SU-DHL-6 (cell line): ENCODE measurements around the gene TMEM62.

Experiments used
- H2AFZ ChIP-seq: fragments of 200-600 bp; sonication (generic); 2 replicates; pipeline ENCODE4 v1.6.1; 2014; ENCODE audit warnings: low read depth, mild to moderate bottlenecking, moderate library complexity, mixed read lengths, antibody characterized with exemption, low read length; ENCODE audit not compliant: severe bottlenecking
- H3F3A ChIP-seq: fragments of 200-600 bp; shearing (Covaris generic); 2 replicates; pipeline ENCODE4 v1.6.0; 2016; ENCODE audit warnings: antibody characterized with exemption, mild to moderate bottlenecking; ENCODE audit not compliant: insufficient read depth
- H3K27ac ChIP-seq: fragments of 200-600 bp; sonication (generic); 2 replicates; pipeline ENCODE4 v1.5.1; 2016; ENCODE audit warnings: low read depth, mild to moderate bottlenecking, low read length, moderate library complexity, mixed read lengths
- H3K27me3 ChIP-seq: fragments of 200-600 bp; sonication (generic), shearing (Covaris generic); 2 replicates; pipeline ENCODE4 v1.6.0; 2014; ENCODE audit warnings: mild to moderate bottlenecking, low read length
- H3K36me3 ChIP-seq: fragments of 200-600 bp; sonication (generic); 2 replicates; pipeline ENCODE4 v1.6.1; 2014; ENCODE audit warnings: mild to moderate bottlenecking, low read length, mixed read lengths
- H3K4me2 ChIP-seq: fragments of 300-600, 200-600 bp; shearing (Covaris generic), sonication (generic); 2 replicates; pipeline ENCODE4 v1.6.0; 2014; ENCODE audit warnings: low read length, low read depth, mild to moderate bottlenecking; ENCODE audit not compliant: poor library complexity, severe bottlenecking
- H3K4me3 ChIP-seq: fragments of 200-600 bp; sonication (generic); 2 replicates; pipeline ENCODE4 v1.5.1; 2014; ENCODE audit warnings: antibody characterized with exemption, low read length, mild to moderate bottlenecking, mixed read lengths; ENCODE audit not compliant: insufficient read depth, poor library complexity, severe bottlenecking
- H3K79me2 ChIP-seq: fragments of 200-600 bp; sonication (generic); 2 replicates; pipeline ENCODE4 v1.6.1; 2014; ENCODE audit warnings: mild to moderate bottlenecking, low read length, moderate library complexity; ENCODE audit not compliant: insufficient read depth
- H3K9ac ChIP-seq: fragments of 200-600 bp; sonication (generic); 2 replicates; pipeline ENCODE4 v1.7.0; 2014; ENCODE audit warnings: mild to moderate bottlenecking, low read length
- H3K9me2 ChIP-seq: fragments of 200-600 bp; sonication (generic); replicated peaks from 2 replicates; pipeline ENCODE4 v1.6.1; 2014; ENCODE audit warnings: low read length; ENCODE audit not compliant: insufficient read depth
- H3K9me3 ChIP-seq: fragments of 200-600 bp; sonication (generic); 2 replicates; pipeline ENCODE4 v1.6.1; 2014; ENCODE audit warnings: low read length, mixed read lengths; ENCODE audit not compliant: insufficient read depth
- H4K20me1 ChIP-seq: fragments of 200-600 bp; sonication (generic); 2 replicates; pipeline ENCODE4 v1.6.1; 2014; ENCODE audit warnings: low read depth, mild to moderate bottlenecking, antibody characterized with exemption, low read length, moderate library complexity, mixed read lengths
- EZH2phosphoT487 ChIP-seq: fragments of 200-600 bp; sonication (generic), shearing (Covaris generic); conservative IDR thresholded peaks from 2 replicates; pipeline ENCODE4 v1.6.1; 2018; ENCODE audit warnings: mild to moderate bottlenecking, antibody characterized with exemption, low read length, moderate library complexity, mixed read lengths
- TF ChIP-seq, protein P1 (sequence below): fragments of 200-600 bp; sonication (generic); IDR thresholded peaks from one replicate; pipeline ENCODE4 v1.5.1; 2017; ENCODE audit warnings: antibody characterized with exemption, mild to moderate bottlenecking, low read length, moderate library complexity; ENCODE audit not compliant: insufficient read depth, poor library complexity, severe bottlenecking

TMEM62 gene

DNA sequence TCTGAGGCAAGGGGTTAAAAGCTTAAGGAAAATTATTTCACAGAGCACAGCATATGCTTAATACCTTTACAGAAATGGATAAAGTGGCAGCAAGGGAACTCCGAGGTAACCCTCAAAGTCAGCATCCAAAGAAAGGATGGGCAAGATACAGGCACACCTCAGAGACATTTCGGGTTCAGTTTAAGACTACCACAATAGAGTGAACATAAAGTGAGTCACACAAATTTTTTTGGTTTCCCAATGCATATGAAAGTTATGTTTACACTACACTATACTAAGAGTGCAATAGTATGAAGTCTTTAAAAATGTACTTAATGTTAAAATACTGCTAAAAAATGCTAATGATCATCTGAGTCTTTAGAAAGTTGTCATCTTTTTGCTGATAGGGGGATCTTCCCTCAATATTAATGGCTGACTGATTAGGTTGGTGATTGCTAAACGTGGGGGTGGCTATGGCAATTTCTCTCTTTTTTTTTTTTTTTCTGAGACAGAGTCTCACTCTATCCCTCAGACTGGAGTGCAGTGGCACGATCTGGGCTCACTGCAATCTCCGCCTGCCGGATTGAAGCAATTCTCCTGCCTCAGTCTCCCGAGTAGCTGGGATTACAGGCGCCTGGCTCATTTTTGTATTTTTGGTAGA lies 37.6 kb upstream of the TMEM62 start:
- no peaks in the 10 kb centered on the region for H3K9me2 ChIP-seq
- no peak overlapping the region for H3K4me2 ChIP-seq
- H3K9ac ChIP-seq, result no peak overlapping the region
- peaks cover 7% of the 10 kb centered on the region; the same call in 1 of the 2 replicates for H3K36me3 ChIP-seq
- H3K9me3 ChIP-seq, result no peaks in the 10 kb centered on the region
- no peak overlapping the region for H3K4me3 ChIP-seq
- H2AFZ ChIP-seq, result no peak overlapping the region
- H4K20me1 ChIP-seq, result peaks cover 5% of the 10 kb centered on the region; the same call in 1 of the 2 replicates
- TF ChIP-seq, protein P1, sequence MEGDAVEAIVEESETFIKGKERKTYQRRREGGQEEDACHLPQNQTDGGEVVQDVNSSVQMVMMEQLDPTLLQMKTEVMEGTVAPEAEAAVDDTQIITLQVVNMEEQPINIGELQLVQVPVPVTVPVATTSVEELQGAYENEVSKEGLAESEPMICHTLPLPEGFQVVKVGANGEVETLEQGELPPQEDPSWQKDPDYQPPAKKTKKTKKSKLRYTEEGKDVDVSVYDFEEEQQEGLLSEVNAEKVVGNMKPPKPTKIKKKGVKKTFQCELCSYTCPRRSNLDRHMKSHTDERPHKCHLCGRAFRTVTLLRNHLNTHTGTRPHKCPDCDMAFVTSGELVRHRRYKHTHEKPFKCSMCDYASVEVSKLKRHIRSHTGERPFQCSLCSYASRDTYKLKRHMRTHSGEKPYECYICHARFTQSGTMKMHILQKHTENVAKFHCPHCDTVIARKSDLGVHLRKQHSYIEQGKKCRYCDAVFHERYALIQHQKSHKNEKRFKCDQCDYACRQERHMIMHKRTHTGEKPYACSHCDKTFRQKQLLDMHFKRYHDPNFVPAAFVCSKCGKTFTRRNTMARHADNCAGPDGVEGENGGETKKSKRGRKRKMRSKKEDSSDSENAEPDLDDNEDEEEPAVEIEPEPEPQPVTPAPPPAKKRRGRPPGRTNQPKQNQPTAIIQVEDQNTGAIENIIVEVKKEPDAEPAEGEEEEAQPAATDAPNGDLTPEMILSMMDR, result no peak
- no peak for TF ChIP-seq EZH2phosphoT487
- peaks cover 96% of the 10 kb centered on the region for H3K79me2 ChIP-seq
- H3F3A ChIP-seq, result peaks cover 3% of the 10 kb centered on the region; the same call in 1 of the 2 replicates
- no peaks in the 10 kb centered on the region for H3K27me3 ChIP-seq
- no peak overlapping the region for H3K27ac ChIP-seq

DNA sequence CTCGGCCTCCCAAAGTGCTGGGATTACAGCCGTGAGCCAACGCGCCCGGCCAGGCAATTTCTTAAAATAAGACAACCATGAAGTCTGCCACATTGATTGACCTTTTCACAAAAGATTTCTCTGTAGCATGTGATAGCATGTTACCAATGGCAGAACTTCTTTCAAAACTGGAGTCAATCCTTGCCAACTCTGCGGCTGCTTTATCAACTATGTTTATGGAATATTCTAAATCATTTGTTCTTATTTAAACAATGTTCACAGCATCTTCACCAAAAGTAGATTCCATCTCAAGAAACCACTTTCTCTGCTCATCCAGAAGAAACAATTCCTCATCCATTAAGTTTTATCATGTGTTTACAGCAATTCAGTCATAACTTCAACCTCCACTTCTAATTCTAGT lies 37.0 kb upstream of the TMEM62 start:
- peaks cover 96% of the 10 kb centered on the region for H3K79me2 ChIP-seq
- H3K4me2 ChIP-seq, result no peak overlapping the region
- peaks cover 3% of the 10 kb centered on the region; the same call in 1 of the 2 replicates for H3F3A ChIP-seq
- H4K20me1 ChIP-seq, result peaks cover 5% of the 10 kb centered on the region; the same call in 1 of the 2 replicates
- H3K9ac ChIP-seq, result no peak overlapping the region
- no peaks in the 10 kb centered on the region for H3K9me3 ChIP-seq
- H3K27ac ChIP-seq, result no peak overlapping the region
- no peaks in the 10 kb centered on the region for H3K9me2 ChIP-seq
- no peaks in the 10 kb centered on the region for H3K27me3 ChIP-seq
- TF ChIP-seq EZH2phosphoT487, result no peak
- TF ChIP-seq, protein P1, result no peak
- peaks cover 3% of the 10 kb centered on the region; the same call in 1 of the 2 replicates for H3K36me3 ChIP-seq
- no peak overlapping the region for H2AFZ ChIP-seq
- no peak overlapping the region for H3K4me3 ChIP-seq

DNA sequence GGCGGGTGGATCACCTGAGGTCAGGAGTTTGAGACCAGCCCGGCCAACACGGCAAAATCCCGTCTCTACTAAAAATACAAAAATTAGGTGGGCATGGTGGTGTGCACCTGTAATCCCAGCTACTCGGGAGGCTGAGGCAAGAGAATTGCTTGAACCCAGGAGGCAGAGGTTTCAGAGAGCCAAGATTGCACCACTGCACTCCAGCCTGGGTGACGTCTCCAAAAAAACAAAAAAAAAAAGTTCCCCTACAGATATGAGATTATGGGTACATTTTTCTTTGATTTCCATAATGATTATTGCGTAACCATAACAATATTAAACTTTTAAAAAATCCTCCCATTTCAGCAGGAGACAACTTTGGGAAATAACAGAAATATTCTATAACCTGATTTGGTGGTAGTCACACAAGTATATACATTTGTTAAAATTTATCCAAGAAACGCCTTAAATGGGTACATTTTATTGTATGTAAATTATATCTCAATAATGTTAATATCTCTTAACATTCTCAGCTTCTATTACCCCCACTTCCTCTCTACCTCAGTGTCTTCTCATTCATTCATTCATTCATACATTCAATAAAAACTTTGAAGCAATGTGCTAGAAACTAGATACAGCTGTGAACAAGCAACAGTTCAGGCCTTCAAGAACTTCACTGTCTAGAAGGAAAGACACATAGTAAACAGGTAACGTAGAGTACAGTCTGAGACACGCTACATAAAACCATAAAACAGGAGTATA lies 34.1 kb upstream of the TMEM62 start:
- Histone ChIP-seq H3K4me3 (no peak overlapping the region), H3K27ac (no peak overlapping the region), H2AFZ (no peak overlapping the region), H4K20me1 (peaks cover 5% of the 10 kb centered on the region; the same call in 1 of the 2 replicates), H3K4me2 (no peak overlapping the region), H3K9ac (no peak overlapping the region), H3K79me2 (peaks cover 94% of the 10 kb centered on the region), H3F3A (no peaks in the 10 kb centered on the region), H3K9me2 (no peaks in the 10 kb centered on the region), H3K36me3 (peaks cover 2% of the 10 kb centered on the region; the same call in 1 of the 2 replicates), H3K27me3 (no peaks in the 10 kb centered on the region), H3K9me3 (no peaks in the 10 kb centered on the region)
- TF ChIP-seq, protein P1, result no peak
- no peak for TF ChIP-seq EZH2phosphoT487
